ENCODE measurements around the gene ERC2.

Gene ERC2

DNA sequence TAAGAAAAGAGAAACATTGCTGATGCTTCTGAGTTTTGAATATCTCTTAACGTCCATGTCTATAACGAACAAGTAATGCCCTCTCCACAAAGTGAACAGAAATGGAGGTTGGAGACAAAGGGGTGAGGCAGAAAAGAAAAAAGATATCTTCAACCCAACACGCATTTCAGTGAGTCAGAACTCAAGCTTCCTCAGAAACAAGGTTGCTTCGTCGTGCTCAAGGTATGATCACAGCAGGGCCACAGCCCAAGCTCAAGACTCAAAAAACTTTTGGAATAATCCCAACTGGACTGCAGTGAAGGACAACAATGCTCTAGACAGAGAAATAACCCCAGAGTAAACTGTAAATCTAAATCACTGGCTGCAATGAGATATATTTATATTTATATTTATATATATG is 1000.0 kb downstream of the ERC2 start:
- Histone ChIP-seq H2AK5ac (ENCODE audit: low read length) (no peak overlapping the region), H3K4me3 (ENCODE audit: low read depth, low read length) (no peak overlapping the region), H3K14ac (ENCODE audit: low read length) (no peak overlapping the region), H2BK12ac (ENCODE audit: low read length) (no peak overlapping the region), H3K23ac (ENCODE audit: low read length) (no peak overlapping the region), H3K9ac (ENCODE audit: low read length) (no peak overlapping the region), H3K36me3 (ENCODE audit: control insufficient read depth in 1 of 2, insufficient read depth in 2 of 2, low read length in 2 of 2) (peaks cover 17 to 25% of the 10 kb centered on the region in 2 experiments), H3K27ac (ENCODE audit: low read depth, low read length) (no peak overlapping the region), H2BK5ac (ENCODE audit: low read depth, low read length, poor library complexity) (no peak overlapping the region), H4K91ac (ENCODE audit: low read depth, low read length) (no peak overlapping the region), H3K4me1 (ENCODE audit: control insufficient read depth in 1 of 2, insufficient read depth in 2 of 2, low read length in 2 of 2) (no peaks in the 10 kb centered on the region), H3K18ac (ENCODE audit: low read length) (no peak overlapping the region), H3K4me2 (ENCODE audit: low read length) (no peak overlapping the region), H4K12ac (ENCODE audit: low read depth, low read length) (no peak overlapping the region), H4K8ac (ENCODE audit: low read depth, low read length) (no peak overlapping the region), H3K9me3 (ENCODE audit: insufficient read depth, low read depth, low read length) (peaks cover 3% of the 10 kb centered on the region), H2BK120ac (ENCODE audit: insufficient read depth, low read length, poor library complexity) (no peak overlapping the region), H3K4ac (ENCODE audit: low read depth, low read length) (no peak overlapping the region), H2AFZ (ENCODE audit: insufficient read depth, low read length, poor library complexity) (no peak overlapping the region), H3K27me3 (ENCODE audit: insufficient read depth, low read length) (no peaks in the 10 kb centered on the region), H3K79me2 (ENCODE audit: control insufficient read depth, insufficient read depth, low read length, poor library complexity) (no peaks in the 10 kb centered on the region), H3K79me1 (ENCODE audit: low read length) (no peaks in the 10 kb centered on the region)
- WGBS (ENCODE audit: extremely low coverage, insufficient coverage, insufficient read length), result no CpG with 5 or more reads among the region's 5 CpGs
- DNase-seq, result peak; percentile 39 to 77

DNA sequence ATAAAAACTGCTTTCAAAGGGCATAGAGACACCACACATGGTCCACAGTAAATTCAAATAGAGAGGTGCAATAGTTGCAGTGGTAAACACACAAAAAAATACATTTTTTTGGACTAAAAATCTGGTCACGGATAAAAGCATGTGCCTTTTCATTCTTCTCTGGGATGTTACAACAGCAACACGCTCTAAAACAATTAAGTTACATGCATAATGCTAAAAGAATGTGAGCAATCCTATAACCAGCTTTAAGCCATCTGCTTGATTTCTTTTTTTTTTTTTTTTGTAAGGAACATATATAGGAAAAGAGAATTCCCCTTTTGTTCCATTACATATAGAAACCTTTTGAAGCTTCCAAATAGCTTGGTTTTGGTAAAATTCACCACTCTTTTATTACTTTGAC is 1001.2 kb downstream of the ERC2 start:
- WGBS (ENCODE audit: extremely low coverage, insufficient coverage, insufficient read length), result no CpG with 5 or more reads among the region's 2 CpGs
- Histone ChIP-seq H3K14ac (ENCODE audit: low read length) (no peak overlapping the region), H4K91ac (ENCODE audit: low read depth, low read length) (no peak overlapping the region)

DNA sequence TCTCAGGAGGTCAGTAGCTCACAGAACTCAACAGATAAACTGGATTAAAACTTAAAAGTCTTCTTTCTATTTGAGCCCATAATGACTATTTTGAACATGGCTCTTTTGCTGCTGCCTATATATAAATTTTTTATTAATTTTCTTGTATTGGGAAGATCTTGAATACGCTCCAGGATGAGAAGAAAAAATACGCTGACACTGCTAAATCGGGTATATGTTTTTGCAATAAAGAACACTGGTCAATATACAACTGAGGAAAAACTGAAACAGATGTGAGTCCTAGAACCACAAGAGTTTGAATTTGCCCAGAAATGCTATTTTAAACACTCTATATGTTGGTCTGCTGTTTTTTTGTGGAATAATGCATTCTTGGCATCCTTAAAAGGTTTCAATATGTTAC is 1001.7 kb downstream of the ERC2 start:
- Histone ChIP-seq H3K14ac (ENCODE audit: low read length) (no peak overlapping the region), H3K4me1 (ENCODE audit: control insufficient read depth in 1 of 2, insufficient read depth in 2 of 2, low read length in 2 of 2) (no peaks in the 10 kb centered on the region), H3K23ac (ENCODE audit: low read length) (no peak overlapping the region), H4K12ac (ENCODE audit: low read depth, low read length) (no peak overlapping the region), H3K9ac (ENCODE audit: low read length) (no peak overlapping the region), H3K18ac (ENCODE audit: low read length) (no peak overlapping the region), H3K27ac (ENCODE audit: low read depth, low read length) (no peak overlapping the region), H2AFZ (ENCODE audit: insufficient read depth, low read length, poor library complexity) (no peak overlapping the region), H3K36me3 (ENCODE audit: control insufficient read depth in 1 of 2, insufficient read depth in 2 of 2, low read length in 2 of 2) (peaks cover 13 to 18% of the 10 kb centered on the region in 2 experiments), H3K4ac (ENCODE audit: low read depth, low read length) (no peak overlapping the region), H4K8ac (ENCODE audit: low read depth, low read length) (no peak overlapping the region), H3K27me3 (ENCODE audit: insufficient read depth, low read length) (no peaks in the 10 kb centered on the region), H2BK120ac (ENCODE audit: insufficient read depth, low read length, poor library complexity) (no peak overlapping the region), H4K91ac (ENCODE audit: low read depth, low read length) (no peak overlapping the region), H2BK12ac (ENCODE audit: low read length) (no peak overlapping the region), H3K79me1 (ENCODE audit: low read length) (no peaks in the 10 kb centered on the region), H3K4me2 (ENCODE audit: low read length) (no peak overlapping the region), H2BK5ac (ENCODE audit: low read depth, low read length, poor library complexity) (no peak overlapping the region), H3K79me2 (ENCODE audit: control insufficient read depth, insufficient read depth, low read length, poor library complexity) (no peaks in the 10 kb centered on the region), H2AK5ac (ENCODE audit: low read length) (no peak overlapping the region), H3K4me3 (ENCODE audit: low read depth, low read length) (no peak overlapping the region), H3K9me3 (ENCODE audit: insufficient read depth, low read depth, low read length) (peaks cover 3% of the 10 kb centered on the region)
- DNase-seq, result no peak
- no CpG with 5 or more reads among the region's 3 CpGs for WGBS (ENCODE audit: extremely low coverage, insufficient coverage, insufficient read length)

More for the DNA sequence above, 1001.2 kb downstream of the ERC2 start:
- Histone ChIP-seq H3K9ac (ENCODE audit: low read length) (no peak overlapping the region), H3K9me3 (ENCODE audit: insufficient read depth, low read depth, low read length) (peaks cover 3% of the 10 kb centered on the region), H2BK120ac (ENCODE audit: insufficient read depth, low read length, poor library complexity) (no peak overlapping the region), H3K18ac (ENCODE audit: low read length) (no peak overlapping the region), H3K4me2 (ENCODE audit: low read length) (no peak overlapping the region), H4K12ac (ENCODE audit: low read depth, low read length) (no peak overlapping the region), H3K4me3 (ENCODE audit: low read depth, low read length) (no peak overlapping the region), H2BK12ac (ENCODE audit: low read length) (no peak overlapping the region), H2BK5ac (ENCODE audit: low read depth, low read length, poor library complexity) (no peak overlapping the region), H3K36me3 (ENCODE audit: control insufficient read depth in 1 of 2, insufficient read depth in 2 of 2, low read length in 2 of 2) (peaks cover 15 to 20% of the 10 kb centered on the region in 2 experiments), H4K8ac (ENCODE audit: low read depth, low read length) (no peak overlapping the region), H3K27me3 (ENCODE audit: insufficient read depth, low read length) (no peaks in the 10 kb centered on the region), H2AFZ (ENCODE audit: insufficient read depth, low read length, poor library complexity) (no peak overlapping the region), H3K27ac (ENCODE audit: low read depth, low read length) (no peak overlapping the region), H3K4me1 (ENCODE audit: control insufficient read depth in 1 of 2, insufficient read depth in 2 of 2, low read length in 2 of 2) (no peaks in the 10 kb centered on the region), H3K79me1 (ENCODE audit: low read length) (no peaks in the 10 kb centered on the region), H3K79me2 (ENCODE audit: control insufficient read depth, insufficient read depth, low read length, poor library complexity) (no peaks in the 10 kb centered on the region), H3K23ac (ENCODE audit: low read length) (no peak overlapping the region), H3K4ac (ENCODE audit: low read depth, low read length) (no peak overlapping the region), H2AK5ac (ENCODE audit: low read length) (no peak overlapping the region)
- DNase-seq, result peak in 1 of 2 donors; percentile 73

DNA sequence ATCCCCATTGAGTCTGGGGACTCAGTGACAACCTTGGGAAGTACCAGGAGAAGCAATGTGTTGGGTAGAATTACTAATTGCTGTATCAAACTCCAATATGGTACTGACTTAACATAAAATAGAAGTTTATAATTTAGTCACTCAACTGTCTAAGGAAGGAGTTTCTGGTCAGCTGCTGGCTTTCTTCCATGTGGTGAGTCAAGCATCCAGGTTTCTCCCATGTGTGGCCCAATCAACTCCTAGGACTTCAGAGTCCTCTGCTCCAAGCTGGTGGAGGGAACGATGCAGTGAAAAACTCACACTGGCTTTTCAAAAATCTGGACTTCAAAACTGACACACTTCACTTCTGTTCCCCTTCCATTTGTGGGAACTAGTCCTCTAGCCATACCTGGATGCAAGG is 1006.4 kb downstream of the ERC2 start:
- DNase-seq, result no peak
- no peak overlapping the region for H3K18ac ChIP-seq (ENCODE audit: low read length)
- no peak overlapping the region for H3K27ac ChIP-seq (ENCODE audit: low read depth, low read length)
- no peak overlapping the region for H4K91ac ChIP-seq (ENCODE audit: low read depth, low read length)
- no peak overlapping the region for H2AFZ ChIP-seq (ENCODE audit: insufficient read depth, low read length, poor library complexity)
- no peaks in the 10 kb centered on the region for H3K27me3 ChIP-seq (ENCODE audit: insufficient read depth, low read length)
- no peak overlapping the region for H3K4ac ChIP-seq (ENCODE audit: low read depth, low read length)
- H3K4me2 ChIP-seq (ENCODE audit: low read length), result no peak overlapping the region
- no peak overlapping the region for H3K9ac ChIP-seq (ENCODE audit: low read length)
- no peak overlapping the region for H2BK12ac ChIP-seq (ENCODE audit: low read length)
- no peaks in the 10 kb centered on the region for H3K4me1 ChIP-seq (ENCODE audit: control insufficient read depth in 1 of 2, insufficient read depth in 2 of 2, low read length in 2 of 2)
- H4K12ac ChIP-seq (ENCODE audit: low read depth, low read length), result no peak overlapping the region
- H3K4me3 ChIP-seq (ENCODE audit: low read depth, low read length), result no peak overlapping the region
- no peak overlapping the region for H2AK5ac ChIP-seq (ENCODE audit: low read length)
- H3K9me3 ChIP-seq (ENCODE audit: insufficient read depth, low read depth, low read length), result no peaks in the 10 kb centered on the region
- H3K23ac ChIP-seq (ENCODE audit: low read length), result no peak overlapping the region
- no peak overlapping the region for H4K8ac ChIP-seq (ENCODE audit: low read depth, low read length)
- no peak overlapping the region for H2BK120ac ChIP-seq (ENCODE audit: insufficient read depth, low read length, poor library complexity)
- no peaks in the 10 kb centered on the region for H3K79me2 ChIP-seq (ENCODE audit: control insufficient read depth, insufficient read depth, low read length, poor library complexity)
- no peak overlapping the region for H3K14ac ChIP-seq (ENCODE audit: low read length)
- no peak overlapping the region for H2BK5ac ChIP-seq (ENCODE audit: low read depth, low read length, poor library complexity)
- no CpG with 5 or more reads among the region's 1 CpG for WGBS (ENCODE audit: extremely low coverage, insufficient coverage, insufficient read length)
- no peaks in the 10 kb centered on the region for H3K79me1 ChIP-seq (ENCODE audit: low read length)
- H3K36me3 ChIP-seq (ENCODE audit: control insufficient read depth in 1 of 2, insufficient read depth in 2 of 2, low read length in 2 of 2), result no peaks in the 10 kb centered on the region
